Keratinocyte (primary cell): ENCODE data around the gene MAP3K14. TPM values are rescaled to one million over a fixed set of nuclear protein-coding genes. Genes with fewer than 3 reads are reported as not detected.

Experiments
- DNase-seq: peaks from one replicate; pipeline ENCODE4 v3.0.0-alpha.2; 2011; ENCODE audit warnings: low read depth, missing footprints, low spot score
- FAIRE-seq: peaks from 2 replicates; lab custom pipeline; 2011; peaks lifted over from hg19 to GRCh38; lab: Jason Lieb, UNC
- H2AFZ ChIP-seq: 2 replicates; pipeline ENCODE4 v1.6.0; 2012; ENCODE audit warnings: low read length, control low read depth, inconsistent platforms; ENCODE audit not compliant: control insufficient read depth
- H3K27ac ChIP-seq: 2 replicates; pipeline ENCODE4 v1.5.1; 2011; ENCODE audit warnings: low read length; ENCODE audit not compliant: control insufficient read depth, insufficient read depth
- H3K27me3 ChIP-seq: 3 replicates; pipeline ENCODE4 v1.6.0; 2011; ENCODE audit warnings: low read length; ENCODE audit not compliant: control insufficient read depth, insufficient read depth; ENCODE audit errors: extremely low read depth
- H3K36me3 ChIP-seq, 2 experiments: 2 replicates in 1 of 2; 3 replicates in 1 of 2; pipeline ENCODE4 v1.5.1; 2011; ENCODE audit warnings: low read length in 2 of 2, mild to moderate bottlenecking in 1 of 2; ENCODE audit not compliant: control insufficient read depth in 2 of 2, insufficient read depth in 2 of 2; ENCODE audit errors: extremely low read depth in 1 of 2
- H3K4me1 ChIP-seq: 3 replicates; pipeline ENCODE4 v1.5.1; 2011; ENCODE audit warnings: low read length; ENCODE audit not compliant: control insufficient read depth, insufficient read depth; ENCODE audit errors: extremely low read depth
- H3K4me2 ChIP-seq: 3 replicates; pipeline ENCODE4 v1.6.0; 2011; ENCODE audit warnings: low read depth, low read length; ENCODE audit not compliant: control insufficient read depth, insufficient read depth; ENCODE audit errors: extremely low read depth
- H3K4me3 ChIP-seq, 3 experiments: fragments of 200-600 bp in 1 of 3; sonication (generic) in 1 of 3; 2 replicates in 2 of 3; 3 replicates in 1 of 3; pipeline ENCODE4 v1.5.1; 2011 to 2016; ENCODE audit warnings: low read length in 3 of 3, mild to moderate bottlenecking in 3 of 3, control low read depth in 2 of 3, inconsistent platforms in 1 of 3, low read depth in 1 of 3, mixed read lengths in 1 of 3, mixed run types in 1 of 3, moderate library complexity in 1 of 3; ENCODE audit not compliant: control insufficient read depth in 2 of 3, insufficient read depth in 2 of 3; ENCODE audit errors: extremely low read depth in 1 of 3
- H3K79me2 ChIP-seq: 2 replicates; pipeline ENCODE4 v1.6.0; 2012; ENCODE audit warnings: low read length; ENCODE audit not compliant: control insufficient read depth, insufficient read depth
- H3K9ac ChIP-seq: 3 replicates; pipeline ENCODE4 v1.6.0; 2011; ENCODE audit warnings: low read length; ENCODE audit not compliant: control insufficient read depth, insufficient read depth; ENCODE audit errors: extremely low read depth
- H3K9me1 ChIP-seq: 3 replicates; pipeline ENCODE4 v1.6.0; 2011; ENCODE audit warnings: low read length; ENCODE audit not compliant: control insufficient read depth, insufficient read depth; ENCODE audit errors: extremely low read depth
- H3K9me3 ChIP-seq: 2 replicates; pipeline ENCODE4 v1.5.1; 2012; ENCODE audit warnings: low read depth, low read length; ENCODE audit not compliant: control insufficient read depth
- H4K20me1 ChIP-seq: 3 replicates; pipeline ENCODE4 v1.6.0; 2011; ENCODE audit warnings: low read length; ENCODE audit not compliant: control insufficient read depth, insufficient read depth; ENCODE audit errors: extremely low read depth
- CTCF ChIP-seq, 3 experiments: IDR thresholded peaks in 1 of 3; conservative IDR thresholded peaks in 1 of 3; optimal IDR thresholded peaks in 1 of 3; 2 replicates in 2 of 3; 3 replicates in 1 of 3; pipeline versions ENCODE3 to v1.5.1; 2011; ENCODE audit warnings: low read length in 3 of 3, mild to moderate bottlenecking in 3 of 3, moderate library complexity in 2 of 3, control low read depth in 1 of 3, inconsistent platforms in 1 of 3; ENCODE audit not compliant: insufficient read depth in 2 of 3; ENCODE audit errors: extremely low read depth in 1 of 3
- EZH2 ChIP-seq: IDR thresholded peaks from one replicate; pipeline ENCODE4 v1.6.1; 2012; ENCODE audit warnings: inconsistent platforms, mild to moderate bottlenecking, low read length, moderate library complexity
- dilution Hi-C: fragments of 300-500 bp; cut with MboI; formaldehyde crosslinking; loops from one replicate; pipeline ENCODE4 v1.7.0; 2020; ENCODE audit warnings: low sequenced_read_pairs; ENCODE audit not compliant: extremely low pct_ligation_motif_present
- polyA plus RNA-seq, 5 experiments: library from polyadenylated mRNA; depleted of rRNA in 3 of 5; stranded (reverse) in 3 of 5; stranded (forward) in 1 of 5; unstranded in 1 of 5; fragments of >200 nt; gene quantifications; 1 replicate in 1 of 5; 2 replicates in 3 of 5; 3 replicates in 1 of 5; pipeline versions ENCODE4 v1.2.1 to v1.2.3, GENCODE V29; 2011 to 2012; ENCODE audit warnings: missing spikeins in 2 of 5, low read depth in 1 of 5, low replicate concordance in 1 of 5

The MAP3K14 gene
- polyA plus RNA-seq, 1 donor (not counting 4 experiments of a cell fraction or from before 2014, with no cell fraction given): 6.5 TPM

- TF ChIP-seq EZH2 (no peak), CTCF (optimal IDR thresholded peaks at IDR 0.05 in 1 of 3, IDR thresholded peaks at IDR 0.05 in 1 of 3, conservative IDR thresholded peaks at IDR 0.05 in 1 of 3; ENCODE audit: extremely low read depth in 1 of 3, insufficient read depth in 2 of 3, low read length in 3 of 3) (no peak)
- Histone ChIP-seq H3K9me1 (peaks cover 14% of the 10 kb centered on the region), H3K27ac (peak overlapping the region; percentile 45), H3K79me2 (peaks cover 64% of the 10 kb centered on the region), H3K9ac (no peak overlapping the region), H3K4me2 (peak overlapping the region; percentile 47), H3K27me3 (no peaks in the 10 kb centered on the region), H3K4me1 (peaks cover 50% of the 10 kb centered on the region), H3K9me3 (no peaks in the 10 kb centered on the region), H3K36me3 (peaks cover 21 to 34% of the 10 kb centered on the region in 2 experiments), H4K20me1 (peaks cover 4% of the 10 kb centered on the region), H3K4me3 (no peak overlapping the region), H2AFZ (no peak overlapping the region)
- FAIRE-seq (peak; percentile 9), DNase-seq (no peak)
- dilution Hi-C loops: no loop called here
Measured at GRCh38 chr17:45292696-45293412, 24.0 kb downstream of the MAP3K14 start.

- DNase-seq: no peak
- peaks cover 39% of the 10 kb centered on the region for H3K4me1 ChIP-seq
- peaks cover 4% of the 10 kb centered on the region for H4K20me1 ChIP-seq
- H3K9me3 ChIP-seq: no peaks in the 10 kb centered on the region
- no peak overlapping the region for H3K27ac ChIP-seq
- H3K79me2 ChIP-seq: peaks cover 52% of the 10 kb centered on the region
- dilution Hi-C loops: no loop called here
- H3K36me3 ChIP-seq: peaks cover 30 to 47% of the 10 kb centered on the region in 2 experiments
- H3K27me3 ChIP-seq: no peaks in the 10 kb centered on the region
- H2AFZ ChIP-seq: no peak overlapping the region
- no peak for TF ChIP-seq EZH2
- TF ChIP-seq CTCF (optimal IDR thresholded peaks at IDR 0.05 in 1 of 3, IDR thresholded peaks at IDR 0.05 in 1 of 3, conservative IDR thresholded peaks at IDR 0.05 in 1 of 3; ENCODE audit: extremely low read depth in 1 of 3, insufficient read depth in 2 of 3, low read length in 3 of 3): no peak
- no peak overlapping the region for H3K4me2 ChIP-seq
- H3K9me1 ChIP-seq: peaks cover 14% of the 10 kb centered on the region
- H3K9ac ChIP-seq: no peak overlapping the region
- no peak for FAIRE-seq
- H3K4me3 ChIP-seq: no peak overlapping the region
Measured at GRCh38 chr17:45291171-45291805, 25.5 kb downstream of the MAP3K14 start.
